Karpas-422 (cell line): ENCODE measurements around the gene NR1D2. TPM values are rescaled to one million over a fixed set of nuclear protein-coding genes. Genes with fewer than 3 reads are reported as not detected.
A peak's percentile ranks its signal among the peaks of the same experiment; 100 is the strongest.
"Not testable (repeated sequence)": the region's sequence is repeated elsewhere in the genome, so short reads cannot be mapped to it uniquely, and the experiment has no call there.

Experiments
- DNase-seq: peaks from one replicate; pipeline ENCODE4 v3.0.0-alpha.2; 2015
- H2AFZ ChIP-seq: fragments of 200-600 bp; sonication (generic); 2 replicates; pipeline ENCODE4 v1.6.1; 2014; ENCODE audit warnings: antibody characterized with exemption, low read length, mixed read lengths
- H3K27ac ChIP-seq: fragments of 200-600 bp; sonication (generic); 2 replicates; pipeline ENCODE4 v1.5.1; 2014; ENCODE audit warnings: mild to moderate bottlenecking, low read length, moderate library complexity
- H3K27me3 ChIP-seq: fragments of 200-600 bp; sonication (generic); 2 replicates; pipeline ENCODE4 v1.6.1; 2014; ENCODE audit warnings: low read length, mixed read lengths
- H3K36me3 ChIP-seq: fragments of 200-600 bp; sonication (generic); 2 replicates; pipeline ENCODE4 v1.6.1; 2014; ENCODE audit warnings: low read length, mixed read lengths; ENCODE audit not compliant: insufficient read depth
- H3K4me1 ChIP-seq: fragments of 200-600 bp; sonication (generic); 2 replicates; pipeline ENCODE4 v1.6.1; 2014; ENCODE audit warnings: mild to moderate bottlenecking, low read length, mixed read lengths
- H3K4me2 ChIP-seq: fragments of 200-600 bp; sonication (generic); 2 replicates; pipeline ENCODE4 v1.6.1; 2014; ENCODE audit warnings: low read length, low read depth, mild to moderate bottlenecking; ENCODE audit not compliant: poor library complexity, severe bottlenecking
- H3K4me3 ChIP-seq: fragments of 200-600 bp; sonication (generic); 2 replicates; pipeline ENCODE4 v1.5.1; 2014; ENCODE audit warnings: mild to moderate bottlenecking, antibody characterized with exemption, low read length, mixed read lengths
- H3K79me2 ChIP-seq: fragments of 200-600 bp; sonication (generic); 2 replicates; pipeline ENCODE4 v1.6.1; 2014; ENCODE audit warnings: mild to moderate bottlenecking, low read length, mixed read lengths
- H3K9ac ChIP-seq: fragments of 200-600 bp; sonication (generic); 2 replicates; pipeline ENCODE4 v1.6.0; 2014; ENCODE audit warnings: low read length
- H3K9me2 ChIP-seq: fragments of 200-600 bp; sonication (generic), shearing (Covaris generic); replicated peaks from 2 replicates; pipeline ENCODE4 v1.6.0; 2014; ENCODE audit warnings: mild to moderate bottlenecking, low read length, moderate library complexity; ENCODE audit not compliant: insufficient read depth
- H3K9me3 ChIP-seq: fragments of 300-700, 200-600 bp; sonication (generic); 2 replicates; pipeline ENCODE4 v1.6.1; 2014; ENCODE audit warnings: low read length, mixed read lengths
- H4K20me1 ChIP-seq: fragments of 200-600 bp; sonication (generic); 2 replicates; pipeline ENCODE4 v1.6.1; 2014; ENCODE audit warnings: mild to moderate bottlenecking, antibody characterized with exemption, low read length, low read depth; ENCODE audit not compliant: insufficient read depth
- total RNA-seq: library from RNA; depleted of rRNA; stranded (reverse); fragments of >200 nt; shearing (Covaris generic); gene quantifications from 2 replicates; pipeline ENCODE4 v1.2.3, GENCODE V29; 2014; ENCODE audit warnings: low replicate concordance

NR1D2 gene
- total RNA-seq, 1 experiment from 2014 or later: 12.8 TPM

DNA sequence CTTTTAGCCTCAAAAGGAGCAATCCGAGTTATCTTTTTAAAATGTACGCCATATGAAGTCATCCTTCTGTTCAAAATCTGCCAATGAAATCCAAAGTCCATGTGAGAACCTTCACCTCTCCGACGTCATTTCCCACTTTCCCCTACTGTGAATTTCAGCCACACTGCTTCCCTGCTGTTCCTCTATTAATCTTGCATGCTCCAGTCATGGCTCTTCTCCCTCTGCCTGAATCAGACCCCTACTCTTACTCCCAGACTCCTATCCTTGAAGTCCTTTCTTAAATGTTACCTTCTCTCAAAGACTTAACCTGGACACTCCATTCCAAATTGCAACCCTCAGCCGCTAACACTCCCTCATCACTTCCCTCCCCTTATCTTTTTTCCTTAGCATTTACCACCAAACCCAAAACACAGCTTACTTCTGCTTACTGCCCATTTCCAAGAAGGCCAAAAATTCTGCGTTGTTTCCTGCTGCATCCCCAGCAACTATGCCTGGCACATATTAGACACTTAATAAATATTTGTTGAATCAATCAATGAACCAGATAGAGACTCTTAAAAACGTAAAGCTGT is 29.5 kb upstream of the NR1D2 start:
- Histone ChIP-seq H3K4me3 (peak overlapping the region; percentile 86), H3K27me3 (no peaks in the 10 kb centered on the region; the same call in 1 of the 2 replicates), H4K20me1 (peaks cover 30% of the 10 kb centered on the region), H3K4me2 (peak overlapping the region; percentile 85), H2AFZ (no peak overlapping the region), H3K36me3 (peaks cover 30% of the 10 kb centered on the region), H3K9ac (0 out of 2 replicates have a peak overlapping the region, but pooled peaks have one; percentile 72), H3K79me2 (peaks cover 17% of the 10 kb centered on the region), H3K9me2 (no peaks in the 10 kb centered on the region), H3K4me1 (peaks cover 25% of the 10 kb centered on the region), H3K9me3 (no peaks in the 10 kb centered on the region), H3K27ac (no peak overlapping the region)
- no peak for DNase-seq

DNA sequence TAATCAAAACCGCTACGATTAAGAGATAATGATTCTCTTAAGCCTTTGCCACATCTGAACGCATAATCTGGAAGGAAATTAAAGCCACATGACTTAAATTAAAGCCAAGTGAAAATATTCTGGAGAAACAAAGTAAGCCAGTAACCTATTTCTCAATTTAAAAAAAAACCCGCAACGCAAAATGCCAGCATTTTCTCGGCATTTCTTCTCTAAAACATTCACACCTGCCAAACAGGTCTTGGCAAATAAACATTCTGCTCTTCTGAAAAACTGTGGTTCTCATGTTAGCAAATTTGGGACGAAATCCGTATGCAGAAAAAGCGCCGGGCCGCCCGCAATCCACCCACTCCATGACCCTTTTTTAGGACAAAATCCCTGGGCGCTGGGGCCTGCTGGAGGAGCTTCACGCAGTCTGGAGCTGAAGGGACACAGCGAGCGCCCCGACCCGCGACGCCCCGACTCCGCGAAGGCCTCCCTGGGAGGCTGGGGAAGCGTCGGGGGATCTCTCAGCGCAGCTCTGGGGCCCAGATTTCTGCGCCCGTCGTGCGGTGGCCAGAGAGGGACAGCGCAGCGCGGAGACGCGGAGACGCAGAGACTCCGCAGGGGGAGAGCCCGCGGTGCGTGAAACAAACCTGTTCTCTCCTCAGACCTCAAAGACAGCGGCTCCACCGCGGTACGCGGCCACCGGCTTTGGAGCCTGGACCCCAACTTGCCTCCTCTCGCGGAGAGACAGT is 28.8 kb upstream of the NR1D2 start:
- H3K27me3 ChIP-seq: no peaks in the 10 kb centered on the region; the same call in 1 of the 2 replicates
- no peaks in the 10 kb centered on the region for H3K9me3 ChIP-seq
- peak; percentile 49 for DNase-seq
- H3K9ac ChIP-seq: peak overlapping the region; percentile 72
- no peak overlapping the region for H3K27ac ChIP-seq
- peaks cover 25% of the 10 kb centered on the region for H3K4me1 ChIP-seq
- peak overlapping the region; percentile 72 for H2AFZ ChIP-seq
- peaks cover 30% of the 10 kb centered on the region for H3K36me3 ChIP-seq
- H3K9me2 ChIP-seq: no peaks in the 10 kb centered on the region
- H3K79me2 ChIP-seq: peaks cover 17% of the 10 kb centered on the region
- H3K4me2 ChIP-seq: peak overlapping the region; percentile 85
- H3K4me3 ChIP-seq: peak overlapping the region; percentile 86
- H4K20me1 ChIP-seq: peaks cover 30% of the 10 kb centered on the region

DNA sequence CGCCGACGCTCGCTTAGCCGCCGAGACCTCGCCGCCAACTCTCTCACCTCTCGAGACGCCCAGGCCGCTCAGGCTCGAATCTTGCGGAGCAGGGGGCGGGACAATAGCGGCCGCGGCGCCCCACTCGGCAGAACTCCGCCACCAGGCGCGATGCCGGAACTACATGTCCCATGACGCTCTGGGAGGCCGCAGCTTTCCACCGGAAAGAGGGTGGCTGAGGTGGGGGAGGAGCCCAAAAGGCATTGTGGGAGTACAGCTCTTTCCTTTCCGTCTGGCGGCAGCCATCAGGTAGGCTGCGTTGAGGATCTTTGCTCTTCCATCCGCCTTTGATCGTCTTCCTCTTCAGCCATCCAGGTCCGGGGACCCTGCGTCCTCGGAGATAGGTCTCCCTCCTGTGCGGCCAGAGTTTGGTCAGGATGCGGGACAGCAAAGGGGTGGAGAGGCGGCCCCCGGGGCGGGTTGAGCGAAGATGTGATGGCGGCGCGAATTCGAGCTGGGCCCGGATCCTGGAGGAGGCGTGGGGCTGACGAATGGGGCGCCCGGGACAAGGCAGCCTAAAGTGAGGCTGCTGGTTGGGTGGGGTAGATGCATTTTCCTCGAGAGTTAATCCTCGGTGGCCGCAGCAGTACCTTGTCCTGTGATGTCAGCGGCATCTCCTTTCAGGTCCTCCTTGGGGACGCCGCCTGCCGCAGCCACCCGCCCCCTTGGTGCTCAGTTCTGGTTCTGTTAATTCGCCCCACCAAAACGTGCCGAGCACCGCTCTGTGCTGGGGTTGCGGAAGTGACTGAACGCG is 28.0 kb upstream of the NR1D2 start, which contains the start of the genes NKIRAS1 and RPL15:
TSS of gene NKIRAS1 (minus strand) at position 105 of the 793 bp plus-strand sequence. CDS start 6,086 bp downstream, outside the sequence.
TSS of gene RPL15 (plus strand) at position 247 of the 793 bp plus-strand sequence. CDS start 728 bp downstream, outside the sequence.
- H4K20me1 ChIP-seq: peaks cover 30% of the 10 kb centered on the region
- no peaks in the 10 kb centered on the region for H3K9me2 ChIP-seq
- H3K79me2 ChIP-seq: peaks cover 17% of the 10 kb centered on the region
- H3K4me1 ChIP-seq: peaks cover 25% of the 10 kb centered on the region
- peak within 1 kb of the TSS; percentile 86 for H3K9ac ChIP-seq
- H2AFZ ChIP-seq: peak within 1 kb of the TSS; percentile 72
- no peaks in the 10 kb centered on the region for H3K9me3 ChIP-seq
- H3K4me3 ChIP-seq: peak within 1 kb of the TSS; percentile 86
- peaks cover 30% of the 10 kb centered on the region for H3K36me3 ChIP-seq
- no peaks in the 10 kb centered on the region; the same call in 1 of the 2 replicates for H3K27me3 ChIP-seq
- H3K4me2 ChIP-seq: peak within 1 kb of the TSS; percentile 87
- H3K27ac ChIP-seq: peak within 1 kb of the TSS; percentile 76
- DNase-seq: peak; percentile 99

DNA sequence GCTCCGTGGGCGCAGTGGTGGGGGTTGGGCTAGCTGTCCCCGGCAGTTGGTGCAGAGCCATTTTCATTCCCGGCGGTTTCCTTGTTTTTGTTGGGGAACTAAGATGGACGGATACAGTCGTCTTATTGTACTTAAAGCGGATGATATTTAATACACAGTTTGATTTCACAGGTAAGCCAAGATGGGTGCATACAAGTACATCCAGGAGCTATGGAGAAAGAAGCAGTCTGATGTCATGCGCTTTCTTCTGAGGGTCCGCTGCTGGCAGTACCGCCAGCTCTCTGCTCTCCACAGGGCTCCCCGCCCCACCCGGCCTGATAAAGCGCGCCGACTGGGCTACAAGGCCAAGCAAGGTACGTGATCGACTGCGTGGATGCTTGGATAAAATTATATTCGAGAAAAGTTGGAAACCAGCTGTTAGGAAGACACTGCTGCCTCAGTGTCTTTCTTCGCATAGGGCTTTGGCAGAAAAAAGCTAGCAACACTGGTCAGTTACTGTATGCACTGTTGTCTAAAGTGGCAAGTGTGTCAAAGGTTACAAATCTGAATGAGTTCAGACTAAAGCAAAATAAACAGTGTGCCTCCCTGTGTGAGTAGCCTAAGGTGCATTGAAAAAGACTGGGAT is 27.3 kb upstream of the NR1D2 start:
- H3K9me3 ChIP-seq, DNase-seq, H3K27me3 ChIP-seq, H3K9me2 ChIP-seq, H2AFZ ChIP-seq: not testable (repeated sequence)
- Histone ChIP-seq H3K4me2 (peak overlapping the region; percentile 87), H3K9ac (peak overlapping the region; percentile 86), H3K4me1 (peaks cover 25% of the 10 kb centered on the region), H3K79me2 (peaks cover 17% of the 10 kb centered on the region), H4K20me1 (peaks cover 30% of the 10 kb centered on the region), H3K4me3 (peak overlapping the region; percentile 86), H3K27ac (peak overlapping the region; percentile 76), H3K36me3 (peaks cover 30% of the 10 kb centered on the region)

DNA sequence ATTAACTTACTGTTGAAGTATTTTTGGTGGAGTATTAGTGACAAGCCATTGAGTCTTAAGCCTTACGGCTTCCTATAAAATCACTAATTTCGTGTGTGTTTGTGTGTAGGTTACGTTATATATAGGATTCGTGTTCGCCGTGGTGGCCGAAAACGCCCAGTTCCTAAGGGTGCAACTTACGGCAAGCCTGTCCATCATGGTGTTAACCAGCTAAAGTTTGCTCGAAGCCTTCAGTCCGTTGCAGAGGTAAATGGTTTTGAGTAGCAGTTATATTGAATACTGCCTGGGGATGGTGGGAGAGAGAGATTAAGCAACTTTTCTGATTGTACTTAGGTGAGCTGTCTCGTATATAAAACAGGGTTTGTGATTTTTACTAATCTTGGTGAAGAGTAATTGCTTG is 26.8 kb upstream of the NR1D2 start:
- Histone ChIP-seq H3K27ac (peak overlapping the region; percentile 76; the same call in 1 of the 2 replicates), H3K4me1 (peaks cover 25% of the 10 kb centered on the region), H3K79me2 (peaks cover 17% of the 10 kb centered on the region), H3K36me3 (peaks cover 30% of the 10 kb centered on the region), H3K9ac (peak overlapping the region; percentile 86), H3K4me3 (peak overlapping the region; percentile 86), H4K20me1 (peaks cover 30% of the 10 kb centered on the region), H3K4me2 (peak overlapping the region; percentile 87)
- not testable (repeated sequence) for H2AFZ ChIP-seq, H3K9me2 ChIP-seq, H3K9me3 ChIP-seq, H3K27me3 ChIP-seq, DNase-seq

DNA sequence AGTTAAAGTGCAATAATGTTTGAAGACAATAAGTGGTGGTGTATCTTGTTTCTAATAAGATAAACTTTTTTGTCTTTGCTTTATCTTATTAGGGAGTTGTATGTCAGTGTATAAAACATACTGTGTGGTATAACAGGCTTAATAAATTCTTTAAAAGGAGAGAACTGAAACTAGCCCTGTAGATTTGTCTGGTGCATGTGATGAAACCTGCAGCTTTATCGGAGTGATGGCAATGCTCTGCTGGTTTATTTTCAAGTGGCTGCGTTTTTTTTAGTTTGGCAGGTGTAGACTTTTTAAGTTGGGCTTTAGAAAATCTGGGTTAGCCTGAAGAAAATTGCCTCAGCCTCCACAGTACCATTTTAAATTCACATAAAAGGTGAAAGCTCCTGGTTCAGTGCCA is 25.5 kb upstream of the NR1D2 start:
- H3K4me2 ChIP-seq: no peak overlapping the region
- DNase-seq: no peak
- H3K27ac ChIP-seq: no peak overlapping the region
- no peaks in the 10 kb centered on the region for H3K9me2 ChIP-seq
- no peak overlapping the region for H3K4me3 ChIP-seq
- H3K4me1 ChIP-seq: peaks cover 25% of the 10 kb centered on the region
- peaks cover 30% of the 10 kb centered on the region for H3K36me3 ChIP-seq
- H3K79me2 ChIP-seq: peaks cover 17% of the 10 kb centered on the region
- H3K27me3 ChIP-seq: no peaks in the 10 kb centered on the region; the same call in 1 of the 2 replicates
- H2AFZ ChIP-seq: no peak overlapping the region
- H3K9ac ChIP-seq: no peak overlapping the region
- H4K20me1 ChIP-seq: peaks cover 30% of the 10 kb centered on the region
- no peaks in the 10 kb centered on the region for H3K9me3 ChIP-seq

DNA sequence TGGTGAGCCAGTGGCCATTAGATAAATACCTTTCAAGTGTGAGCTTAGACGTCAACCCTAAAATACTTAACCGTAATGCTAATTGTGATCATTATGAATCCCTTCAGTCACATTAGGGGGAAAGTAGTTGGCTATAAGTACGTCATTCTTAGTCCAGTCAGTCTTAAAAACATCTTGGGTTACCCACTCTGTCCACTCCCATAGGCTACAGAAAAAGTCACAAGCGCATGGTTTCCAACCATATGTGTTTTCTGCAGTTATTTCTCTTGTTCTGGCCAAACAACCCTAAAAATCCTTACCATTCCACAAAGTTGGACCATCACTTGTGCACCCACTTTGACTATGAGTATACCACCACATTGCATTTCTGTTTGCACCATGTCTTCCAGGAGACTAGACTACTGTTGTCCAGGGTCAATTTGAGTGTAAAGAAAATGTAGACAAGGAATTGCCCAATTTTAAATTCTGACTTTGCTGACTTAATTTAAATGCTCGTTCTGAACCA is 24.9 kb upstream of the NR1D2 start:
- H3K36me3 ChIP-seq: peaks cover 30% of the 10 kb centered on the region
- no peaks in the 10 kb centered on the region for H3K9me3 ChIP-seq
- no peak overlapping the region for H3K4me2 ChIP-seq
- H3K27ac ChIP-seq: no peak overlapping the region
- peaks cover 25% of the 10 kb centered on the region for H3K4me1 ChIP-seq
- H3K9ac ChIP-seq: no peak overlapping the region
- H3K4me3 ChIP-seq: no peak overlapping the region
- no peak overlapping the region for H2AFZ ChIP-seq
- no peak for DNase-seq
- H3K79me2 ChIP-seq: peaks cover 17% of the 10 kb centered on the region
- no peaks in the 10 kb centered on the region for H3K9me2 ChIP-seq
- H4K20me1 ChIP-seq: peaks cover 30% of the 10 kb centered on the region
- H3K27me3 ChIP-seq: no peaks in the 10 kb centered on the region
